ENCODE data around the gene PATJ.

The PATJ gene

GRCh38 chr1:62221171-62221570 lies 478.9 kb downstream of the PATJ start:
- DNase-seq: no peak

- DNase-seq: no peak
Observed at GRCh38 chr1:62222321-62222720, 480.0 kb downstream of the PATJ start.

- DNase-seq: no peak
Observed at GRCh38 chr1:62224182-62224581, 481.9 kb downstream of the PATJ start.

GRCh38 chr1:62227496-62227895 lies 485.2 kb downstream of the PATJ start:
- DNase-seq: no peak
